Measurements from ENCODE around the gene TMCC2.
"Not testable (repeated sequence)": the region's sequence is repeated elsewhere in the genome, so short reads cannot be mapped to it uniquely, and the experiment has no call there.

Gene TMCC2

DNA sequence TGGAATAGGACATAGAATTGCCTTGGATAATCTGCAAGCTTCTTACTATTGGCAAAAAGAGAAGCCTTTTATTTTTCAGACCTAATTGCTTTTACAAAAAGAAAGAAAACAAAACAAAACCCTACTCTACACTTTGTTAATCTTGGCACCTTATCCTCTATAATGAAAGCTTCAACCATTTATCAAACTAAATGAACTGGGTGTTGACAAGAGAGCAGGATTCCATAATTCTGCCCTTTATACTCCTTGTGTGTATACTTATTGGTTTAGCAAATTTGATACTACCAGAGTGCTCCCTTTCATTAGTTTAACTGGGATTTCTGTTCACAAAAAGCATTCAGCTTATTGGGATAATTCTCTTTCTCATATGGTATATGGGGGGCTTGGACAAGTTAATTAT is 3.0 kb upstream of the TMCC2 start:
- no peak overlapping the region for H3K9ac ChIP-seq (ENCODE audit: low read length)
- peaks cover 6% of the 10 kb centered on the region for H3K4me1 ChIP-seq (ENCODE audit: control insufficient read depth, insufficient read depth, low read length)
- no peak overlapping the region for H3K27ac ChIP-seq (ENCODE audit: low read depth, low read length)
- no peak overlapping the region for H3K4me3 ChIP-seq (ENCODE audit: low read length)
- no peaks in the 10 kb centered on the region for H3K36me3 ChIP-seq (ENCODE audit: control insufficient read depth, insufficient read depth, low read length)
- H3K27me3 ChIP-seq (ENCODE audit: control insufficient read depth, insufficient read depth, low read length): no peaks in the 10 kb centered on the region

DNA sequence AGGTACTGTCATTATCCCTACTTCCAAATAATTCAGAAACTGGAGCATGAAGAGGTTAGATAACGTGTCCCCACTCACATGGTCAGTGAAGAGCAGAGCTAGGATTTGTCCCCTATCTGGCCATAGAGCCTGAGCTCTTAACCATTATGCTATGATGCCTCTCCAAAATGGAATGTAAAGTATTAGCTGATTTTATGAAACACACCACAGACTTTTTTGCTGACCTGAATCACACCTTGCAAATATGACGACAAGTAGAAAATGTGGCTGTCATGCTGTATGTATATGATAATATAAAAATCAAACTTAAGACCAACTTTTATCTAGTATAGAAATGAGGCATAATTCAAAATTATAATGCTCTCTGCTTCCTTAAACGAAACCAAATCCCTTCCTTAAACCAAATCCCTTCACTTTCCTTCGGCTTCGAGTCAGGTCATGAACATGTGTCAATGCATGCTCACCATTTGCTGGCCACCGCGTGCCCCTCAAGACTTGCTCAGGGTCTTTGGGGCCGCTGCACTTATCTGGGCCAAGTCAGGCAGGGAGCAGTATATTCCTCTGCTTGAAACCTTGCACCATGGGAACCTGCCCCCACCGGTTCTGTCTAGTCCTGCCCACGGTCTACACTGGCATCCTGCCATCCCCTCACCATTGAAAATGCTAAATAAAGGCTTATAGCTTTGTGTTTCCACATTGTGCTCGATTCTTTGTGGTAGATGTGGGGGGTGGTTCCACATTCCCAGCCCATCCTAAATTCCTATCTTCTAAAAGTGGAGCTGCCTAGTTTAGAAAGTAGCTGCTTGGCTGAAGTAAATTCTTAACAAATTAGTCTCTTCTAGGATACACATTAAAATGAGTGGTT is 1.6 kb upstream of the TMCC2 start:
- peaks cover 6% of the 10 kb centered on the region for H3K4me1 ChIP-seq (ENCODE audit: control insufficient read depth, insufficient read depth, low read length)
- H3K27ac ChIP-seq (ENCODE audit: low read depth, low read length): no peak overlapping the region
- no peaks in the 10 kb centered on the region for H3K36me3 ChIP-seq (ENCODE audit: control insufficient read depth, insufficient read depth, low read length)
- no peak overlapping the region for H3K4me3 ChIP-seq (ENCODE audit: low read length)
- H3K27me3 ChIP-seq (ENCODE audit: control insufficient read depth, insufficient read depth, low read length): no peaks in the 10 kb centered on the region
- H3K9ac ChIP-seq (ENCODE audit: low read length): no peak overlapping the region

DNA sequence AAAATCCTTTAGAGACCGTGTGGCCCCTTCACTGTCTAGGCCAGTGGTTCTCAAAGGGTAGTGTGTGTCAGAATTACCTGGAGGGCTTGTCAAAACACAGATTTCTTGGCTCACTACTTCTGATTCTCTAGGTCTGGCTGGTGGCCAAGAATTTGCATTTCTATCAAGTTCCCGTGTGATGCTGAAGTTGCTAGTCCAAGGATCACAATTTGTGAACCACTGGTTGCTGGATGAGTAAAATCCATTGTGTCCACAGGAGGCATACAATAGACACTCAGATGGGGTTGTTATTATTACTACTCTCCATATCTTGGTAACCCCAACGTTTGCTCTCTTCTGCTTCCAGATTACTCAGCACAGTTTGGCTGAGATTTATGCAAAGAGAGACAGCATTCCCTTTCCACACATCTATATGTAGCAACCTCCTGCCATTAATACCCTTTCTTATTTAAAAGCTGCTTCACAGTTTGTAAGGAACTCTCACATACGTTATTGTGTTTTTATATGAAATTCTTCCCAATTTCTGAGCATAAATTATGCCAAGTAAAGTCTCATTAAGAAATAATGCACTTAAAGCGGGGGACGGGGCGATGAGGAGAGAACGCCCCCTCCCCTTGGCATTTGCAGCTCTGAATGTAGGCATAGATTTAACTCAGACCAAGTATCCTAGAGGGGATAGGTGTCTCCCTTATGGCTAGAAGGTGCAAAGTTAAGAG is 720 bp upstream of the TMCC2 start:
- Histone ChIP-seq H3K4me3 (ENCODE audit: low read length) (peak overlapping the region; percentile 71), H3K27ac (ENCODE audit: low read depth, low read length) (peak overlapping the region; percentile 20), H3K4me1 (ENCODE audit: control insufficient read depth, insufficient read depth, low read length) (peaks cover 6% of the 10 kb centered on the region), H3K36me3 (ENCODE audit: control insufficient read depth, insufficient read depth, low read length) (no peaks in the 10 kb centered on the region), H3K9ac (ENCODE audit: low read length) (no peak overlapping the region), H3K27me3 (ENCODE audit: control insufficient read depth, insufficient read depth, low read length) (no peaks in the 10 kb centered on the region)

DNA sequence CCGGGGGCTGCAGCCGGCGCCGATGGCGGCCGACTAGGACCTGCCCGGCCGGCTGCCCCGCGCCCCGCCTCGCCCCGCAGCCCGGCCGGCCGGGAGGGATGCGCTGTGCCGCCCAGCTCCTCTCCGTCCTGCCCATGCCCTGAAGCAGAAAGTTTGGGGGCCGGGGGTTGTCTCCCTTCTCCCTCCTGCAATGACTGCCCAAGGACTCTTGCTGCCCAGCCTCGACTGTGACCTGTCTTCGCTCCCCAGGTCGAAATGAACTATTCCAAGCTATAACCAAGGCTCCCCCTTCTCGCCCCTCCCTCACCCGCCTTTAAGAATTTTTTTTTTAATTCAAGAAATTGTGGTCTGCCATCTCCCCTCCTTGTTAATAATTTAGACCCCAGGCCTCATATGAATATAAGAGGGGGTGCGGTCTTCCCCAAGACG is 361 bp downstream of the TMCC2 start:
- Histone ChIP-seq H3K27me3 (ENCODE audit: control insufficient read depth, insufficient read depth, low read length) (no peaks in the 10 kb centered on the region), H3K9ac (ENCODE audit: low read length) (no peak overlapping the region), H3K4me3 (ENCODE audit: low read length) (peak overlapping the region; percentile 80), H3K27ac (ENCODE audit: low read depth, low read length) (no peak overlapping the region), H3K36me3 (ENCODE audit: control insufficient read depth, insufficient read depth, low read length) (no peaks in the 10 kb centered on the region), H3K4me1 (ENCODE audit: control insufficient read depth, insufficient read depth, low read length) (peaks cover 6% of the 10 kb centered on the region)

DNA sequence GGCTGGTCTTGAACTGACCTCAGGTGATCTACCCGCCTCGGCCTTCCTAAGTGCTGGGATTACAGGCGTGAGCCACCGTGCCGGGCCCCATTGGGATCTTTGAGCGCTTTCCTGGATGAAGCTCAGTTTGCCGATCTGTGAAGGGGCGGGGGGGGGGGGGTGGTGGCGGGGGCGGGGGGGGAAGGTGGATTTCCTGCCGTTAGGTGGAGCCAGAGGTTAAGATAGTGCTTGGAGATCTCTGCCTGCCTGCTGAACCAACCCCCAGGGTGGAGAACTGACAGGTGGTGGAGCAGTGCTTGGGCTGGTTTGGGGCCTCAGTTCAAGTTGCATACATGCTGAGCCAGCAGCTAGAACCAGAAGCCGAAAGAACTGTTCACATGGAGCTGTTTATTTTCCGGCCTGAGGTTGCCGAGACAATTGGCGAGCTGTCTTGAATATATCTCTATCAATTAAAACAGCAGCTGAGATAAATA is 1.7 kb downstream of the TMCC2 start:
- Histone ChIP-seq H3K9ac (ENCODE audit: low read length) (no peak overlapping the region), H3K27me3 (ENCODE audit: control insufficient read depth, insufficient read depth, low read length) (no peaks in the 10 kb centered on the region), H3K4me3 (ENCODE audit: low read length) (peak overlapping the region; percentile 80), H3K4me1 (ENCODE audit: control insufficient read depth, insufficient read depth, low read length) (peaks cover 6% of the 10 kb centered on the region), H3K36me3 (ENCODE audit: control insufficient read depth, insufficient read depth, low read length) (no peaks in the 10 kb centered on the region), H3K27ac (ENCODE audit: low read depth, low read length) (no peak overlapping the region)

DNA sequence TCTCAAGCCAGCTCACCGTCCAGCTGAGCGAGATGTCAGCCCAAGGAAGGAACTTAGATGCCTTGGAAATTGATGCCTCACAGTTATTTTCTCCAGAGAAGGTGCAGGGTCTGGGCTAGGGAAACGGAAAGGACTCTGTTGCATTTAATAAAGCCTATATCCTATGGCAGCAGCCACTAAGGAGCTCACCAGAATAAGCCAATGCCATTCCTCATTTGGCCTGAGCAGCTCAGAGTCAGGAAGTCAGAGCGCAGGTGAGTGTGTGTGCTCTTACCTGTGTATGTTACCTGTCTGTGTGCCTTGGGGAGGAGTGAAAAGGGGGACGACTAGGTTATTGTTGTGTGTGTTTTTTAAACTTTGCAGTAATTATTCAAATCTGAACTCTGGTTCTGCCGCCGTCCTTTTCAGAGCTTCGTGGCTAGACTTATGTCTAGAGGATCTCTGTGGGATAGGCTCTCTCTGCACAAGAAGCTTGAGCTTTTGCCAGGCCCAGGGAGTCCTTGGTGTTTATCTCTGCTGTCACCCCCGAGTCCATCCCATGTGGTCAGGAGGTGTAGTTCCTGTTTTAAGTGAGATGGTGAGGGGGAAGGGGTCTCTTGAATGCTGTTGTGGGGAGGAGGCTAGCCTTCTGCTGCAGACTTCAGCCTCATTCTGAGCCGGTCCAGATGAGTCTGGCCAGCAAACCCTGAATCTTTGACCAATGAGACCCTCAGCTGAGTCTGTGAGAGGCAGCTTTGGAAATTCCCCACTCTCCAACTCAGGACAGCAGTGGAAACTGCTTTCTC is 2.4 kb downstream of the TMCC2 start:
- peak overlapping the region; percentile 44 for H3K4me3 ChIP-seq (ENCODE audit: low read length)

DNA sequence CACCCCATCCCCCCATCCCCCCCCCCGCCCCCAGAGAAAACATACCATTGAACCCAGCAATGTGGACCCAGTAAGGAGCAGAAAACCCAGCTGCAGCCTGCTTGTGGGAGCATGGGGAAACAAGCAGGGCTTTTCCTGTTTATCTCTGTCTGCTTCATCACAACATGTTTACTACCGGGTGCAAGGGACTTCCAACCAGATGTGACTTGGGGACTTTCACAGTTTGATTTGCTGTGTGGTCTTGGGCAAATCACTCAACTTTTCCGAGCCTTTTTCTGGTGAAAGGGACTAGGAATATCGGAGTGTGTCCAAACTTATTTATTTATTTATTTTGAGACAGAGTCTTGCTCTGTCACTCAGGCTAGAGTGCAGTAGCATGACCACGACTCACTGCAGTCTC is 3.2 kb downstream of the TMCC2 start:
- H3K27me3 ChIP-seq (ENCODE audit: control insufficient read depth, insufficient read depth, low read length): no peaks in the 10 kb centered on the region
- H3K27ac ChIP-seq (ENCODE audit: low read depth, low read length): no peak overlapping the region
- H3K4me3 ChIP-seq (ENCODE audit: low read length): no peak overlapping the region
- peaks cover 11% of the 10 kb centered on the region for H3K4me1 ChIP-seq (ENCODE audit: control insufficient read depth, insufficient read depth, low read length)
- H3K36me3 ChIP-seq (ENCODE audit: control insufficient read depth, insufficient read depth, low read length): no peaks in the 10 kb centered on the region
- H3K9ac ChIP-seq (ENCODE audit: low read length): no peak overlapping the region

More for the DNA sequence above, 2.4 kb downstream of the TMCC2 start:
- H3K27me3 ChIP-seq (ENCODE audit: control insufficient read depth, insufficient read depth, low read length): no peaks in the 10 kb centered on the region
- H3K4me1 ChIP-seq (ENCODE audit: control insufficient read depth, insufficient read depth, low read length): peaks cover 6% of the 10 kb centered on the region
- H3K36me3 ChIP-seq (ENCODE audit: control insufficient read depth, insufficient read depth, low read length): no peaks in the 10 kb centered on the region
- H3K9ac ChIP-seq (ENCODE audit: low read length): no peak overlapping the region
- no peak overlapping the region for H3K27ac ChIP-seq (ENCODE audit: low read depth, low read length)

DNA sequence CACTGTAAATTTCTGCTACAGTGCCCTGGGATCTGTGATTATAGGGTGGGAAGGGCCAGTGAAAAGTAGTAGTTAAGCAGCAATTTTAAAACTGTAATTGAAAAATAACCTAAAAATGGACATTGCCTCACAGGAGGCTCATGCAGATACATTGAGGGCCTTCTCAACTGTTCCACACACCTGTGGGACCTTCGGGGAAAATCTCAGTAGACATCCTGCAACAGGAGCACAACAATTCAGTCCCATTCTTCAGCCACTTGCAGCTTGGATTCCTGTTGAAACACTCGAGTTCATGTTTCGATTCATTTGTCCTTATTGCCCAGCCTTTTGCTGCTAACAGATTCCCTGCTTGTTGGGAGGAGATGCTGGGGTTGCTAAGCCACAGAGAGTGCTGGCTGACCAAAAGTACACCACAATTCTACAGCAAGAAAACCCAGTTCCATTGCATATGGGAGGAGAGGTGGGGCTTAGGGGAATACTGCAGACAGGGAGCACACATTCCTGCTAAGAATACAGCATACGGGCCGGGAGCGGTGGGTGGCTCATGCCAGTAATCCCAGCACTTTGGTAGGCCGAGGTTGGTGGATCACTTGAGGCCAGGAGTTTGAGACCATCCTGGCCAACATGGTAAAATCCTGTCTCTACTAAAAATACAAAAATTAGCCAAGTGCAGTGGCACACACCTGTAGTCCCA is 4.5 kb downstream of the TMCC2 start:
- no peak overlapping the region for H3K4me3 ChIP-seq (ENCODE audit: low read length)
- H3K4me1 ChIP-seq (ENCODE audit: control insufficient read depth, insufficient read depth, low read length): peaks cover 10% of the 10 kb centered on the region
- H3K27me3 ChIP-seq (ENCODE audit: control insufficient read depth, insufficient read depth, low read length): no peaks in the 10 kb centered on the region
- H3K27ac ChIP-seq (ENCODE audit: low read depth, low read length): no peak overlapping the region
- H3K9ac ChIP-seq (ENCODE audit: low read length): no peak overlapping the region
- no peaks in the 10 kb centered on the region for H3K36me3 ChIP-seq (ENCODE audit: control insufficient read depth, insufficient read depth, low read length)

DNA sequence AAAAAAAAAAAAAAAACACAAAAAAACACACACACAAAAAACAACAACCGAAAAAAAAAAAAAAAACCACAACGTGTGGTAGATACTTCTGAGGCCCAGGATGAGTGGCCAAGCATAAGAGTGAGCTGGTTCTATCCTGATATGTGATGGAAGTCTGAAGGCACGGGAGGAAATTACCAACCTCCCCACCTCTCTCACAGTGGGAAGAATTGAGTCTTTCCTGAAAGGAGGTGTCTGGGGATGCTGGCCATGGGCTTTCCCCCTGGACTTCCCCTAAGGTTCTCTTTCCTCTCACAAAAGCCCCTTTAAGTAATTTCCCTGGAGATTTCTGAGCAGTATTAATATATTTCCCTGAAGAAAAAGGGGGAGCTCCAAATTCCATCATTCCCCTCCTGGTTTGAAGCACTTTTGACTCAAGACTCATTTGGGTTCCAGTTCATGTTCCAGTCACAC is 5.2 kb downstream of the TMCC2 start:
- H3K27ac ChIP-seq (ENCODE audit: low read depth, low read length): no peak overlapping the region
- no peaks in the 10 kb centered on the region for H3K36me3 ChIP-seq (ENCODE audit: control insufficient read depth, insufficient read depth, low read length)
- no peak overlapping the region for H3K9ac ChIP-seq (ENCODE audit: low read length)
- H3K4me1 ChIP-seq (ENCODE audit: control insufficient read depth, insufficient read depth, low read length): peaks cover 10% of the 10 kb centered on the region
- H3K4me3 ChIP-seq (ENCODE audit: low read length): no peak overlapping the region
- H3K27me3 ChIP-seq (ENCODE audit: control insufficient read depth, insufficient read depth, low read length): no peaks in the 10 kb centered on the region

DNA sequence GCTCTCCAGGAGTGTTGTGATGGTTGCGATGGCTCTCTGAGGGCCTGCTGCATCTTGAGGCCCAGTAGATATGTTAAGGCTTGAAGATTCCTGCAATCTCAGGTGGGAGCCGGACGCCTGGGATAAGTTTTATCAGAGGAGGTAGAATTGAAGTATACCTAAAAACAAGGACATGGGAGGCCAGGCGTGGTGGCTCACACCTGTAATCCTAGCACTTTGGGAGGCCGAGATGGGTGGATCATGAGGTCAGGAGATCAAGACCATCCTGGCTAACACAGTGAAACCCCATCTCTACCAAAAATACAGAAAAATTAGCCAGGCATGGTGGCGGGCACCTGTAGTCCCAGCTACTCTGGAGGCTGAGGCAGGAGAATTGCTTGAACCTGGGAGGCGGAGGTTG is 6.2 kb downstream of the TMCC2 start:
- not testable (repeated sequence) for H3K27me3 ChIP-seq (ENCODE audit: control insufficient read depth, insufficient read depth, low read length); H3K4me1 ChIP-seq (ENCODE audit: control insufficient read depth, insufficient read depth, low read length); H3K36me3 ChIP-seq (ENCODE audit: control insufficient read depth, insufficient read depth, low read length); H3K27ac ChIP-seq (ENCODE audit: low read depth, low read length); H3K4me3 ChIP-seq (ENCODE audit: low read length); H3K9ac ChIP-seq (ENCODE audit: low read length)

DNA sequence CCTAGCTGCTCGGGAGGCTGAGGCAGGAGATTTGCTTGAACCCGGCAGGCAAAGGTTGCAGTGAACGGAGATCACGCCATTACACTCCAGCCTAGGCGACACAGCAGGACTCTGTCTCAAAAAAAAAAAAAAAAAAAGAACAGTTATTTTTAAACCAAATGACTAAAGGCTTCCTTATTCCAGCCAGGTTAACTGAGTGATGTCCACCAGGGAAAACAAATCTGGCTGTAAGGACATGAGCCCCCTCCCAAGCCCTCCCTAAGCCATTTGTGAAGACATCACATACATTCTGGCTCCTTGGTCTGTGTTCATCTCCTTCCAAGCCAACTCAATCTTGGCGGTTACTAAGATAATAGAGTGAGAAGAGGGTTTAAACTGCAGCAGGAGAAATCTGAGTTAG is 8.2 kb downstream of the TMCC2 start:
- peaks cover 7% of the 10 kb centered on the region for H3K4me1 ChIP-seq (ENCODE audit: control insufficient read depth, insufficient read depth, low read length)

DNA sequence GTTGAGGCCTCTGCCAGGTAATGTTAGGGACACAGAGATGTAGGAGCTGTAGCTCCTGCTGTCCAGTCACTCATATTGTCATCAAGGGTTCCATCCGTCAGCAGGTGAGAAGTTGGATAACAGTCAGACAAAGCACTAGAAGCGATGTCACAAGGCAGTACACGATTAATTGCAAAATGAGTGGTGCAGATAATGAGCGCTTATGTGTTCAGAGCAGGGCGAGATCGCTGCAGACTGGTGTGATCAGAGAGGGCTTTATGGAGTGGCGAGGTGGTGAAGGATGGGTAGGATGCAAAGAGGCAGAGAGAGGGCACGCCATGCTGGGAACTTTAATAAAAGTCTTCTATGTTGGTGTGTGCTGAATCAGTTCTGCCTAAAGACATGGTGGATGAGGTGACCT is 8.8 kb downstream of the TMCC2 start:
- no peak overlapping the region for H3K27ac ChIP-seq (ENCODE audit: low read depth, low read length)
- no peaks in the 10 kb centered on the region for H3K36me3 ChIP-seq (ENCODE audit: control insufficient read depth, insufficient read depth, low read length)
- no peaks in the 10 kb centered on the region for H3K27me3 ChIP-seq (ENCODE audit: control insufficient read depth, insufficient read depth, low read length)
- H3K9ac ChIP-seq (ENCODE audit: low read length): no peak overlapping the region
- H3K4me1 ChIP-seq (ENCODE audit: control insufficient read depth, insufficient read depth, low read length): peaks cover 7% of the 10 kb centered on the region
- H3K4me3 ChIP-seq (ENCODE audit: low read length): no peak overlapping the region

More for the DNA sequence above, 8.2 kb downstream of the TMCC2 start:
- H3K9ac ChIP-seq (ENCODE audit: low read length): no peak overlapping the region
- no peaks in the 10 kb centered on the region for H3K36me3 ChIP-seq (ENCODE audit: control insufficient read depth, insufficient read depth, low read length)
- no peaks in the 10 kb centered on the region for H3K27me3 ChIP-seq (ENCODE audit: control insufficient read depth, insufficient read depth, low read length)
- no peak overlapping the region for H3K27ac ChIP-seq (ENCODE audit: low read depth, low read length)
- no peak overlapping the region for H3K4me3 ChIP-seq (ENCODE audit: low read length)
